Measurements from ENCODE around the gene RIC8B.

RIC8B gene

GRCh38 chr12:106854723-106855122 is 80.2 kb downstream of the RIC8B start:
- no peaks in the 10 kb centered on the region for H3K36me3 ChIP-seq (ENCODE audit: insufficient read depth, low read length)
- H3K9ac ChIP-seq (ENCODE audit: low read depth, low read length), result no peak overlapping the region
- H3K4me1 ChIP-seq (ENCODE audit: insufficient read depth, low read length), result no peaks in the 10 kb centered on the region
- peaks cover 6% of the 10 kb centered on the region; the same call in 1 of the 2 replicates for H3K9me3 ChIP-seq (ENCODE audit: control insufficient read depth, insufficient read depth, low read length)

- H3K4me1 ChIP-seq (ENCODE audit: insufficient read depth, low read length), result no peaks in the 10 kb centered on the region
- H3K9ac ChIP-seq (ENCODE audit: low read depth, low read length), result no peak overlapping the region
- 0 out of 2 replicates have a peak, but pooled peaks cover under 1% of the 10 kb centered on the region for H3K9me3 ChIP-seq (ENCODE audit: control insufficient read depth, insufficient read depth, low read length)
- no peaks in the 10 kb centered on the region for H3K36me3 ChIP-seq (ENCODE audit: insufficient read depth, low read length)
These were observed 80.8 kb downstream of the RIC8B start for GRCh38 chr12:106855221-106855758.

DNA sequence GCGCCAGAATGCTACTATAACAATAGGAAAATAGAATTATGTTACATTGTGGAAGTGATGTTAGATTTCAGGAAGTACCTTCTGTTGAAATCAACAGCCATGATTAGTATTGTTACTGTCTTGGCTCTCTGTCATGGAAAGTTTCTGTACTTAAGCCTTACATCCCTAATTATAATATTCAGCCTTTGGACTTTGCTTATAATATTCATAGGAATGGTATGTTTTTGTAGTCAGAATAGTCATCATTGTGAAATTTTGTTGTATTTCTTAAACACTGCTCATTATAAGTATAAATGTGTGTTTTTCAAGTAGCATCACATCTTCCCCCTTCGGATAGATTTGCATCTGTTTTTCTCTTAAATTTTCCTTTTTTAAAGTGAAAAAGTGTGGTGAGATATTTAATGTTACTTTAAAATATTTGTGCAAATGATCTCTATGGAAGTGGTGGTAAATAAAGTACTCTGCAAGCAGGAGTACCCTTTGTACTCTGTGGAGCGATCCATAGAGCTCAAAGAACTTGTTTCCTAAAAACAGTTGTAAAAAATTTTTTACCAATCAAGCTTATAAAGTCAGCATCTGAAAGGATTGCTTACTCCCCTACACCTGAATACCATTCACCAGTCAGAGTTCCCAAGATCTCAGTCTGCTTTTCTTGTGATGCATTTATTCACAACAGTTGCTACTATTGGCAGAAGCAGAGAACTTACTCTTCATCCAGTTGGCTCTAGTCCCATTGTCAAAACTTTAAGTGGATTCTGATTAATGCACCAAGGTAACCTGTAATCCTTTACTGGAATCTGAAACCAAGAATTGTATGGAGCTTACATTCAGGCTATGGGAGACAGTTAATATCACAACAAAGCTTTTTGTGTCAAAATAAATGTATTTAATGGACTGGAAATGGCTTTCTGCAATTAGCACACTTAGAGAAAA is 87.8 kb downstream of the RIC8B start:
- 0 out of 2 replicates have a peak, but pooled peaks cover under 1% of the 10 kb centered on the region for H3K36me3 ChIP-seq (ENCODE audit: insufficient read depth, low read length)
- no peaks in the 10 kb centered on the region for H3K9me3 ChIP-seq (ENCODE audit: control insufficient read depth, insufficient read depth, low read length)
- no peak overlapping the region for H3K9ac ChIP-seq (ENCODE audit: low read depth, low read length)
- peaks cover 15% of the 10 kb centered on the region; the same call in 1 of the 2 replicates for H3K4me1 ChIP-seq (ENCODE audit: insufficient read depth, low read length)

- Histone ChIP-seq H3K9me3 (ENCODE audit: control insufficient read depth, insufficient read depth, low read length) (no peaks in the 10 kb centered on the region), H3K4me1 (ENCODE audit: insufficient read depth, low read length) (peaks cover 15% of the 10 kb centered on the region; the same call in 1 of the 2 replicates), H3K9ac (ENCODE audit: low read depth, low read length) (no peak overlapping the region), H3K36me3 (ENCODE audit: insufficient read depth, low read length) (0 out of 2 replicates have a peak, but pooled peaks cover 2% of the 10 kb centered on the region)
These were observed 88.7 kb downstream of the RIC8B start for GRCh38 chr12:106863189-106863588.

DNA sequence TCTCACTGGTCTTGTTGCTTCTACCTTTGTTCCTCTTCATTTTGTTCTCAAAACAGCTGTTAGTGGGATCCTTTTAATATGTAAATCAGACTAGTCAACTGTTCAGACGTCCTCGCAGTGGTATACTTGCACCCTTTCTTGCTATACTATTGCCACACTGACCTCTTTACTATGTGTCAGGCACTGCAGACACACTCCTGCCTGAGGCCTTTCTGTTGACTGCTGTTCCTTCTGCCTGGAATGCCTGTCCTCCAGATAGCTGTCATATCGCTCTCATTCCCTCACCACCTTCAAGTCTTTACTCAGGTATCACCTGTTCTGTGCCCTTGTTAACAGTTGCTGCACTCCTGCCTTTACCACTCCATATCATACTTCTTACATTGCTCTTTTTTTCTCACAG is 91.2 kb downstream of the RIC8B start:
- Histone ChIP-seq H3K4me1 (ENCODE audit: insufficient read depth, low read length) (peaks cover 15% of the 10 kb centered on the region; the same call in 1 of the 2 replicates), H3K36me3 (ENCODE audit: insufficient read depth, low read length) (0 out of 2 replicates have a peak, but pooled peaks cover 2% of the 10 kb centered on the region), H3K9me3 (ENCODE audit: control insufficient read depth, insufficient read depth, low read length) (no peaks in the 10 kb centered on the region), H3K9ac (ENCODE audit: low read depth, low read length) (no peak overlapping the region)

DNA sequence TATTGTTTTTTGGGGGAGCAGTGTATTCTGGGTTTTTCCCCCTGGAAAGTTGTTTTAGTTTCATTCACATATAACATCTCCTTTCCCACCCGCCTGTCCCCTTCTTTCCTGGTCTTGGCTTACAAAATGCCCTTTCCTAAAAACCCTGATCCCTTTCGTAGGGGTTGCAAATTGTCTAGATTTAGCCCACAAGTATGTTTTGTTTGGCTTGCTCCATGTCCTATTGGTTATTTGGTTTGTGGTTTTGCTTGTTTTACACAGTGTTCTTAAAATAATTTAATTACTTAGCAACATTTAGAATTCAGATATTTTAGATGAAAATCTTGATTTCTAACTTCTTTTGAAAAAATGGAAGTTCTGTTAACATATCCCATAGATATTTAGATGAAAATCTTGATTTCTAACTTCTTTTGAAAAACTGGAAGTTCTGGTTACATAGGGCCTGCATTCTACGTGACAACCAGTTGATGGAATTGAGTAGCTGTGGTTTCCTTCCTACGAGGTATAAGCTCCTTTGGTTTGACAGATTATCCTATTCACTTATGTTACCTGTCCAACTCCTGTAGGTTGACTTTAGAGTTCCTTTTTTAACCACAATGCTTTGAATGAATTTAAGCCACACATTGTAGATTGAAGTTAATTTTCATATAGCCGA is 92.1 kb downstream of the RIC8B start:
- 0 out of 2 replicates have a peak, but pooled peaks cover 2% of the 10 kb centered on the region for H3K36me3 ChIP-seq (ENCODE audit: insufficient read depth, low read length)
- H3K9ac ChIP-seq (ENCODE audit: low read depth, low read length), result no peak overlapping the region
- H3K4me1 ChIP-seq (ENCODE audit: insufficient read depth, low read length), result peaks cover 15% of the 10 kb centered on the region; the same call in 1 of the 2 replicates
- H3K9me3 ChIP-seq (ENCODE audit: control insufficient read depth, insufficient read depth, low read length), result no peaks in the 10 kb centered on the region

DNA sequence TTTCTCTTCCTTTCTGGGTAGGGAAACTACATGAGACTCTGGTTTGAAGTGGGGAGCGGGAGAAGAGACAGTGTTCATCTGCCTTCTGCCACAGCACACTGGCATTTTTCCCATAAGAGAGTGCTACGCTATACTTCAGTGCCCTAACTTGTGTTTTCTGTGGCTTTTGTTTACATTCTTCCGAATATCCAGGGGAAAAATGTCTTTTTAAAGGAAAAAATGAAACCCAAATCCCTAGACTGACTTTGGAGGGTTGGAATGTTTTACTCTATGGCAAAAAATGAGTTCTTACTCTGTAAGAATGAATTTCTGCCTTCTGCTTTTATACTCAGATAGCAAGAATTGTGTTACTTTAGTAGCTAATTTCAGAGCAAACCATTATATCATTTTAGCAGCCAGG is 93.2 kb downstream of the RIC8B start:
- H3K9me3 ChIP-seq (ENCODE audit: control insufficient read depth, insufficient read depth, low read length), result no peaks in the 10 kb centered on the region
- no peak overlapping the region for H3K9ac ChIP-seq (ENCODE audit: low read depth, low read length)
- 0 out of 2 replicates have a peak, but pooled peaks cover 2% of the 10 kb centered on the region for H3K36me3 ChIP-seq (ENCODE audit: insufficient read depth, low read length)
- H3K4me1 ChIP-seq (ENCODE audit: insufficient read depth, low read length), result peaks cover 15% of the 10 kb centered on the region; the same call in 1 of the 2 replicates

- H3K9me3 ChIP-seq (ENCODE audit: control insufficient read depth, insufficient read depth, low read length), result no peaks in the 10 kb centered on the region
- H3K9ac ChIP-seq (ENCODE audit: low read depth, low read length), result no peak overlapping the region
- peaks cover 15% of the 10 kb centered on the region; the same call in 1 of the 2 replicates for H3K4me1 ChIP-seq (ENCODE audit: insufficient read depth, low read length)
- H3K36me3 ChIP-seq (ENCODE audit: insufficient read depth, low read length), result peaks cover 2% of the 10 kb centered on the region; the same call in 1 of the 2 replicates
These were observed 94.7 kb downstream of the RIC8B start for GRCh38 chr12:106868982-106869700.

DNA sequence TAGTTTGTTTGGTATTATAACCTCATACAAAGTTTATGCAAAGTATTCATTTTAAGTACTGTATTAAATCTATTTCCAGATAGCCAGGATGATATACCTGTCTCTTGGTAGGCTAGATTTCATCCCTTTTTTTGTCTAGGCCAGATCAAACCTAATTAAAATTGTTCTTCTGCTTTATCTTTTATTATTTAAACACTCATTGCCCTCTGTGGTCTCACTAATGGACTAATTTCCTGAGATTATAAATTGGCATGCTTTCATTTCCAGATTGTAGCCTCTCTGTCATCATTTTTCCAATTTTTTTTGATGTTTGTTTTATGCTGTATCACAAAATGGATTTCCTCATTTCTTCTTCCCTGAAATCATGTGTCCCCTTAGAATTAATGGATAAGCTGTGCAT is 95.6 kb downstream of the RIC8B start:
- no peak overlapping the region for H3K9ac ChIP-seq (ENCODE audit: low read depth, low read length)
- H3K9me3 ChIP-seq (ENCODE audit: control insufficient read depth, insufficient read depth, low read length), result no peaks in the 10 kb centered on the region
- peaks cover 9% of the 10 kb centered on the region; the same call in 1 of the 2 replicates for H3K4me1 ChIP-seq (ENCODE audit: insufficient read depth, low read length)
- peaks cover 2% of the 10 kb centered on the region; the same call in 1 of the 2 replicates for H3K36me3 ChIP-seq (ENCODE audit: insufficient read depth, low read length)

DNA sequence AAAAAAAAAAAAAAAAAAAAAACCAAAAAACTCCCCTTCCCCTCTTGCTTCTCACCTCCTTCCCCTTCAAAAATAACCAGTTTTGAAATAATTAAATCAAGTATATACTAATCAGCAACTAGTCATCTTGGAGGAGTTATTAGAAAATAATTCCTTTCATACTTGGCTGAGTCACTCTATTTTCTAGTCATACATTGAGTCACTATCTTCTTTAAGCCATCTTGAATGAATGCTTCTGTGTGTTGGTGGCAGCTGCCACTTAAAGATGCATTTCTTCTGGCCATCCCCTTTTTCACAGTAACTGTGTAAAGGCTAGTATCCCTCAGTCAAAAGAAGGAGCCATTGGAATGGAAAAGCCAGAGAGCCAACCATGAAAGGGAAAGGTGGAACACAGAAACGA is 97.0 kb downstream of the RIC8B start:
- no peaks in the 10 kb centered on the region for H3K9me3 ChIP-seq (ENCODE audit: control insufficient read depth, insufficient read depth, low read length)
- H3K4me1 ChIP-seq (ENCODE audit: insufficient read depth, low read length), result no peaks in the 10 kb centered on the region
- H3K36me3 ChIP-seq (ENCODE audit: insufficient read depth, low read length), result peaks cover 2% of the 10 kb centered on the region; the same call in 1 of the 2 replicates
- no peak overlapping the region for H3K9ac ChIP-seq (ENCODE audit: low read depth, low read length)

DNA sequence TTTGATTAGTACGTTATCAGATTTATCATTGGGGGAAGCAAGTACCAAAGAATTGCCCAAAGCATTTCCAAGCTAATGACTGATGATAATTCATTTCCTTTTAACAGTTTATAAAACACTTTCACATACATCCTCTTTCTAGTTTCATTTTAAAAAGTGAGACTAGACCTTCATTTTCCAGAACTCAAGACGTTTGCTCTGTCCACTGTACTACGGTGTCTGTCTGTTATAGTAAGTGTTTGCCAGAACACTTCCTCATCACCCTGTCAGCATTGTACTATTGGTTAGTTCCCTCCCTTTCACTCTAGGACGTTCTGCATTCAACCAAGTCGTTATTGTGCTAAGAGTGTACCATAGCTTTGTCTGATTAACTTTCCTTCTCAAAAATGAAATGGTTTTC is 99.5 kb downstream of the RIC8B start:
- Histone ChIP-seq H3K9ac (ENCODE audit: low read depth, low read length) (no peak overlapping the region), H3K9me3 (ENCODE audit: control insufficient read depth, insufficient read depth, low read length) (no peaks in the 10 kb centered on the region), H3K4me1 (ENCODE audit: insufficient read depth, low read length) (no peaks in the 10 kb centered on the region), H3K36me3 (ENCODE audit: insufficient read depth, low read length) (no peaks in the 10 kb centered on the region; the same call in 1 of the 2 replicates)

DNA sequence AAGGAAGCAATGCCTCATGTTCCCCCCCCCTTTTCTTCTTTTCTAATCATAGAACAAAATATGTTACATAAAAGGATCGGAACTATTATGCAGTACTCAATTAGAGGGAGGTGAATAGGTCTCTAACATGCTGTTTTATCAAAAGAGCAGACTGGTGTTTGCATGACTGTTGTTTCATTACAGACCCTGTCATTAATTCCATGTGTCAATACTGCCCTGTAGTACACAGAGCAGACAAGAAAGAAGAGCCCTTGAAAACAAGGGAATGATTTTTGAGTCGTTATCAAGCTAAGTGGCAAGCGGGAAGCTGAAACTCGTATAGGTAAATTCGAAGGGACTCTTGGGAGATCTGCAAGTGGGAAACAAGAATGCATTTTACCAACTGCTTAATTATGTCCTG is 104.3 kb downstream of the RIC8B start:
- H3K4me1 ChIP-seq (ENCODE audit: insufficient read depth, low read length), result no peaks in the 10 kb centered on the region
- no peaks in the 10 kb centered on the region for H3K36me3 ChIP-seq (ENCODE audit: insufficient read depth, low read length)
- no peaks in the 10 kb centered on the region for H3K9me3 ChIP-seq (ENCODE audit: control insufficient read depth, insufficient read depth, low read length)
- no peak overlapping the region for H3K9ac ChIP-seq (ENCODE audit: low read depth, low read length)

- Histone ChIP-seq H3K36me3 (ENCODE audit: insufficient read depth, low read length) (no peaks in the 10 kb centered on the region), H3K9me3 (ENCODE audit: control insufficient read depth, insufficient read depth, low read length) (no peaks in the 10 kb centered on the region), H3K4me1 (ENCODE audit: insufficient read depth, low read length) (no peaks in the 10 kb centered on the region), H3K9ac (ENCODE audit: low read depth, low read length) (no peak overlapping the region)
These were observed 105.1 kb downstream of the RIC8B start for GRCh38 chr12:106879612-106880011.

GRCh38 chr12:106883426-106883825 is 108.9 kb downstream of the RIC8B start:
- H3K9ac ChIP-seq (ENCODE audit: low read depth, low read length), result no peak overlapping the region
- H3K36me3 ChIP-seq (ENCODE audit: insufficient read depth, low read length), result peaks cover 4% of the 10 kb centered on the region; the same call in 1 of the 2 replicates
- no peaks in the 10 kb centered on the region for H3K9me3 ChIP-seq (ENCODE audit: control insufficient read depth, insufficient read depth, low read length)
- H3K4me1 ChIP-seq (ENCODE audit: insufficient read depth, low read length), result no peaks in the 10 kb centered on the region
